K562 (cell line): Measurements from ENCODE around the gene EPN3. TPM values are rescaled to one million over a fixed set of nuclear protein-coding genes. Genes with fewer than 3 reads are reported as not detected.
A peak's percentile ranks its signal among the peaks of the same experiment; 100 is the strongest.

Source experiments
- BCOR ChIP-seq: fragments of 450-650 bp; IDR thresholded peaks from 2 replicates; pipeline ENCODE4 v1.6.1; 2016
- CREM ChIP-seq: IDR thresholded peaks from 2 replicates; pipeline ENCODE4 v1.6.1; 2014; ENCODE audit warnings: antibody characterized with exemption, low read depth
- ETS2 ChIP-seq: IDR thresholded peaks from 2 replicates; pipeline ENCODE4 v1.6.1; 2016; ENCODE audit warnings: borderline replicate concordance, missing genetic modification characterization, mild to moderate bottlenecking, moderate library complexity, missing compliant biosample characterization; ENCODE audit not compliant: poor library complexity, severe bottlenecking
- HDGF ChIP-seq: fragments of 450-650 bp; IDR thresholded peaks from 2 replicates; pipeline ENCODE4 v1.6.1; 2016
- KDM2B ChIP-seq: fragments of 250-450 bp; sonication (Bioruptor Pico); IDR thresholded peaks from 2 replicates; pipeline ENCODE4 v1.8.0; 2021; ENCODE audit warnings: mild to moderate bottlenecking, moderate library complexity
- MGA ChIP-seq: fragments of 450-650 bp; IDR thresholded peaks from 2 replicates; pipeline ENCODE4 v1.6.1; 2016; ENCODE audit warnings: mild to moderate bottlenecking, moderate library complexity
- POLR2AphosphoS2 ChIP-seq: IDR thresholded peaks from 2 replicates; pipeline ENCODE4 v1.6.1; 2012; ENCODE audit warnings: low read length, improper control_type of control experiment
- SMARCA4 ChIP-seq: fragments of 450-650 bp; IDR thresholded peaks from 2 replicates; pipeline ENCODE4 v1.6.1; 2016
- ZNF217 ChIP-seq: sonication (generic); formaldehyde crosslinking; IDR thresholded peaks from 2 replicates; pipeline ENCODE4 v1.8.0; 2022; ENCODE audit warnings: mild to moderate bottlenecking, missing genetic modification reagents
- ZNF512 ChIP-seq: IDR thresholded peaks from 2 replicates; pipeline ENCODE4 v1.6.1; 2016; ENCODE audit warnings: missing genetic modification characterization, missing compliant biosample characterization
- polyA plus RNA-seq, 8 experiments: library from polyadenylated mRNA; depleted of rRNA in 4 of 8; stranded (reverse) in 5 of 8; unstranded in 3 of 8; fragments of >200 nt; fragmentation: Nextera tagmentation in 2 of 8; fragmentation: Illumina TruSeq in 1 of 8; extraction: Ambion mirVana in 2 of 8; extraction: Trizol in 1 of 8; gene quantifications; 2 replicates each; pipeline versions ENCODE4 v1.2.1 to v1.2.3, GENCODE V29; 2011 to 2014; ENCODE audit warnings: inconsistent platforms in 1 of 8, missing spikeins in 1 of 8
- total RNA-seq, 7 experiments: library from RNA; depleted of rRNA in 6 of 7; stranded (reverse); fragments of >200 nt in 6 of 7; fragmentation: Illumina TruSeq in 2 of 7; extraction: Trizol in 2 of 7; gene quantifications; 2 replicates each; pipeline versions ENCODE4 v1.2.1 to v1.2.3, GENCODE V29; 2011 to 2021; ENCODE audit warnings: low replicate concordance in 1 of 7

Gene EPN3
- total and polyA plus RNA-seq, 9 of the 15 experiments (the other 6 are each of a cell fraction or from before 2014, with no cell fraction given): 0.16 TPM; not detected in 8

GRCh38 chr17:50541716-50542688 is 9.5 kb downstream of the EPN3 start (continued):
- TF ChIP-seq MGA (peak; percentile 78), HDGF (0 out of 2 replicates have a peak, but pooled peaks have one; percentile 2), SMARCA4 (no peak), ETS2 (tag) (no peak), CREM (no peak; the same call in 1 of the 2 replicates), KDM2B (CRISPR knock-in tag) (peak; percentile 83), POLR2AphosphoS2 (no peak), BCOR (no peak), ZNF217 (CRISPR knock-in tag) (no peak), ZNF512 (no peak)
